ENCODE results near the gene BLVRB.
A peak's percentile ranks its signal among the peaks of the same experiment; 100 is the strongest.

Gene BLVRB

GRCh38 chr19:40403262-40403984 lies 62.1 kb downstream of the BLVRB start:
- DNase-seq (ENCODE audit: low spot score) = peak; percentile 93

- no peak for DNase-seq (ENCODE audit: low spot score)
These were observed 65.0 kb downstream of the BLVRB start for GRCh38 chr19:40400559-40400958.

- peak; percentile 49 for DNase-seq (ENCODE audit: low spot score)
These were observed 67.0 kb downstream of the BLVRB start for GRCh38 chr19:40398417-40399131.

Measured in activated CD4-positive, alpha-beta T cell treated with anti-CD3 and anti-CD28 coated beads, Interleukin-2, Interleukin-4, amounts not matched to agents 100 ng/mL and 50 ng/mL, durations not matched to agents 16 hours and 8 hours (primary cell).